A172 (cell line): ENCODE results near the gene PHACTR3. TPM values are rescaled to one million over a fixed set of nuclear protein-coding genes. Genes with fewer than 3 reads are reported as not detected.

Experiments used
- DNase-seq: peaks from one replicate; pipeline ENCODE4 v3.0.0-alpha.2; 2015; ENCODE audit warnings: low spot score
- total RNA-seq: library from RNA; depleted of rRNA; stranded (reverse); fragments of >200 nt; shearing (Covaris generic); gene quantifications from 2 replicates; pipeline ENCODE4 v1.2.3, GENCODE V29; 2014

The PHACTR3 gene
- total RNA-seq, 1 experiment from 2014 or later: not detected

GRCh38 chr20:59777331-59777725, 173.0 kb downstream of the PHACTR3 start:
- DNase-seq: no peak

- no peak for DNase-seq
Measured at GRCh38 chr20:59777814-59778575, 173.7 kb downstream of the PHACTR3 start.

- DNase-seq: no peak
Measured at GRCh38 chr20:59778615-59779200, 174.4 kb downstream of the PHACTR3 start.

GRCh38 chr20:59779656-59780380, 175.5 kb downstream of the PHACTR3 start:
- no peak for DNase-seq

GRCh38 chr20:59780494-59781185, 176.3 kb downstream of the PHACTR3 start:
- no peak for DNase-seq

- DNase-seq: no peak
Measured at GRCh38 chr20:59781226-59781625, 176.9 kb downstream of the PHACTR3 start.

GRCh38 chr20:59782986-59783640, 178.8 kb downstream of the PHACTR3 start:
- peak; percentile 26 for DNase-seq

GRCh38 chr20:59783641-59784010, 179.3 kb downstream of the PHACTR3 start:
- no peak for DNase-seq

- no peak for DNase-seq
Measured at GRCh38 chr20:59784365-59784764, 180.0 kb downstream of the PHACTR3 start.

GRCh38 chr20:59784791-59785668, 180.7 kb downstream of the PHACTR3 start:
- DNase-seq: no peak

GRCh38 chr20:59785669-59785959, 181.3 kb downstream of the PHACTR3 start:
- DNase-seq: no peak

GRCh38 chr20:59785986-59786795, 181.9 kb downstream of the PHACTR3 start:
- DNase-seq: no peak

- DNase-seq: no peak
Measured at GRCh38 chr20:59786801-59787537, 182.6 kb downstream of the PHACTR3 start.

GRCh38 chr20:59787538-59787890, 183.2 kb downstream of the PHACTR3 start:
- no peak for DNase-seq

GRCh38 chr20:59788196-59788735, 183.9 kb downstream of the PHACTR3 start:
- DNase-seq: no peak

- DNase-seq: no peak
Measured at GRCh38 chr20:59788811-59789397, 184.6 kb downstream of the PHACTR3 start.

GRCh38 chr20:59789686-59790085, 185.3 kb downstream of the PHACTR3 start:
- no peak for DNase-seq

GRCh38 chr20:59790346-59790745, 186.0 kb downstream of the PHACTR3 start:
- DNase-seq: no peak

- DNase-seq: no peak
Measured at GRCh38 chr20:59792300-59792699, 188.0 kb downstream of the PHACTR3 start.
